CD4-positive, alpha-beta T cell treated with Interleukin-12 subunit alpha and Interleukin-12 subunit beta, for 1 hour (primary cell): ENCODE results near the gene OR13C3.
"Not testable (repeated sequence)": the region's sequence is repeated elsewhere in the genome, so short reads cannot be mapped to it uniquely, and the experiment has no call there.

Experiments
- DNase-seq: peaks from one replicate; pipeline ENCODE4 v3.0.0-alpha.2; 2020

Gene OR13C3

DNA sequence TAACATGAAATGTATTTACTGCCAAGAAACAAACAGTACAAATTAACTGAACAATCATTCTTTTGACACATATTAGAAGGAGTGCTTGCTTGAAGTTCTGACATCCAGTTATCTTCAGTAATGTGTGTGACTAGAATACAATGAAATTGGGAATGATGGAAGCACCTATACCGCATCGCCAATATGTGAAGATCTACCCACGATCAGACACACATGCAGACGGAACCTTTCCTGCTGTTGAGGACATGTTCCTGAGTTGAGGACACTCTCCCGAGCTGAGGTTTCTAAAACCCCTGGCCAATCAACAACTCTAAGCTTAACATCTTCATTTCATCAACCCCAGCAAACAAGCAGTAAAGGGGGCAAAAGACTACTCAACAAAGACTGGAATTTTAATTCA lies at the start of gene OR13C3:
Gene OR13C3 (minus strand): TSS at position 101 of the 400 bp plus-strand sequence. CDS start 133 bp downstream, outside the sequence.
- no peak for DNase-seq

- no peak for DNase-seq
These were observed 43.9 kb upstream of the OR13C3 start for GRCh38 chr9:104580562-104580961.

DNA sequence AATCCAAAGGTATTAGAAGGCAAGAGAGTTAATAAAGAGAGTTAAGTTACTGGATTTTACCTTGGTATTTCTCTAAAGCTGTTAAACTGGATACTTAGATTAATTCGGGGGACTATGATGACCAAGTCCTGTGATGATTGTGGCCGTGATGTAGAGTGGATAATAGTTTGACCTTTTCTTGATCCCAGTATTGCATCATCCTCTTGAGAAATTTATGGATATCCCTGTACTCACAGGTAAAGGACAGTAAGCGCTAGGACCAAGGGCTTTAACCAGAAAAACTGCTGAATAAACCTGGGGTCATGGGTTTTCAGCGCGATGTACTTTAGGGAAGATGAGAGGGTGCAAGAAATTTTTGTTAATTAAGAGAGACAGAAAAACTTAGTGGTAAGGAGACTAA lies 40.6 kb upstream of the OR13C3 start:
- no peak for DNase-seq

DNA sequence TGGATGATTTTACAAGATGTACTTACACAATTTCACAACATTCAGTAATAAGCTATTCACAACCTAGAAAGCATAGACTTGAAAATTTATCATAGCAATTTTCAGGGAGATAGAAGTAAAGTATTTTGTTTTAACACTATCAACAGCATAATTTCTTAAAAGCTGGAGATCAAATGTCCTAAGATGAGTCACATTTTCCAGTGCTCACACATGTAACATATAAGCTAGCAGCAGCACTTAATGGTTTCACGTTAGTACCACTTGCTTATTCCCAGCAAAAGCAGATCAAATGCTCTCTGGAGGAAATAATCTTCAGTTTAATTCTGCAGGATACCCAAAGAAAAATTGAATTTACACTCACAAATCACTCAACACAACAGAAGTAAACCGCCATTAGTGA lies 38.8 kb upstream of the OR13C3 start:
- DNase-seq = no peak

GRCh38 chr9:104572612-104573011 lies 36.0 kb upstream of the OR13C3 start:
- no peak for DNase-seq

DNA sequence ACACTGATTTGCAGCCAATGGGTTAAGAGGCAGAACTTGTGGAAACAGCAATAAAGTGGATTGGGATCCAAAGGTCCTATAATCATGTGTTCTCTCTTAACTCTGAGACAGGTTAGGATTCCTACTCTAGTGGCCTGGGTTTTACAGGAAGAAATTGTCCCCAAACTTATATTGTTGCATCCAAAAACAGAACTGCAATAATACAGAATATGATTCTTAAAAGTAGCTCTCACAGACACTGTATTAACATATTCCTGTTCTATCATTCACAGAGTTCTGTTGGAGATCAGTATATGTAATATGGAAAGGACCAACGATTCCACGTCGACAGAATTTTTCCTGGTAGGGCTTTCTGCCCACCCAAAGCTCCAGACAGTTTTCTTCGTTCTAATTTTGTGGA lies 32.2 kb upstream of the OR13C3 start, which contains the start of gene OR13C8:
Gene OR13C8 (plus strand): TSS at position 301 of the 400 bp plus-strand sequence. CDS start 0 bp downstream, at position 301.
- no peak for DNase-seq

DNA sequence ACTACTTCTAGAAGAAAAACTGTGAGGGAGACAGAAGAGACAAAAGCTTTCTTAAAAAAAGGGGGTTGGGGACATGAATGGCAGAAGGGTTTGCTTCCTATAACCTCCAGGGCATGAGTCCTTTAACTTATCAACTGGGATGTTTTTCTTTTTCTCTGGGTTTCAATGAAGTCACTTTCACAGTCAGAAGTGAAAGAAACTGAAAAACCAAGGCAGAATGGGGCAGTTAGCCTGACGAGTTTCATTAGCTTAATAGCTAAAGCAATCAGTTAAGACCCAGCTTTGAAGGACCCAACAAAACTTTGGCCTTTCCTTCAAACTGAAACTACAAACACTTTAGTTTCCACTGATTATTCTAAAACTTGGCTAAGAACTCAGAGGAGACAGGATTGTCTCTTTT lies 27.7 kb upstream of the OR13C3 start:
- no peak for DNase-seq

DNA sequence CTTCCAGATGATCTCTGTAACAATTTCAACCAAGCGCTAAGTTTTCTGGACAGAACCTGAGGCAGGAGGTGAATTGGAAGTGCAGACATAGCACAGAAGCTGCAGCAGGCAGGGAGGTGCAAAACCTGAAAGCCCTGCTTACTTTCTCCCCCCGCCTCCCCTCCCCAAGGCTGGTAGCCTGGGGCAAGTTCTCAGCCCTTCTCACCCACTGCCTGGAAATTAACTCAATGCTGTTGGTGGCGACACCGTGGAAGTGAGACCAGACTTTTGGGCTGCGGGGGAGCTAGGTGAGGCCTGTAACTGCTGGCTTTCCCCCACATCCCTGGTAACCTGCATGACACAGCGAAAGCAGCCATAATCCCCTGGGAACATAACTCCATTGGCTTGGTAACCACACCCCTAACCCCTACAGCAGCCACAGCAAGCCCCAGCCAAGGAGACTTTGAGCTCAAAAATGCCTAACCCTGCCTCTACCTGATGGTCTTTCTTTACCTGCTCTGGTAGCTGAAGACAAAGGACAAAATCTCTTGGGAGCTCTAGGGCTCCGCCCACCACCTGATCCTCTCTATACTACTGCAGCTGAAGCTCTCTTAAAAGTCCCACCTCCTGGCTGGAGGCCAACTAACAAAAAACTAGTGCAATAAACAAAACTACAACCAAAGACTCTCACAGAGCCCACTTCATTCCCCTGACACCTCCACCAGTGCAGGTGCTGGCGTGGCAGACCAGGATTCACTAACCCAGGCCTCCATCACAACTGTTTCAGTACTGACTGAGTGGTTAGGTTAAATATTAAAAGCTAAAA lies 20.4 kb upstream of the OR13C3 start:
- DNase-seq = no peak

DNA sequence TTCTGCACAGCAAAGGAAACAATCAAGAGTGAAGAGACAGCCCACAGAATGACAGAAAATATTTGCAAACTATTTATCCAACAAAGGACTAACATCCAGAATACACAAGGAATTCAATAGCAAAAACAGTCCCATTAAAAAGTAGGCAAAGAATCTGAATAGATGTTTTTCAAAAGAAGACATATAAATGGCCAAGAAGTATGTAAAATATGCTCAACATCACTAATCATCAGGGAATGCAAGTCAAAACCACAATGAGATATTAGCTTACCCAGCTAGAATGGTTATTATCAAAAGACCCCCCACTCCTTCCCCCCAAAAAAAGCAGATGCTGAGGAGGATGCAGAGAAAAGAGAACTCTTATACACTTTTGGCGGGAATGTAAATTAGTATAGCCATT lies 18.9 kb upstream of the OR13C3 start:
- no peak for DNase-seq

DNA sequence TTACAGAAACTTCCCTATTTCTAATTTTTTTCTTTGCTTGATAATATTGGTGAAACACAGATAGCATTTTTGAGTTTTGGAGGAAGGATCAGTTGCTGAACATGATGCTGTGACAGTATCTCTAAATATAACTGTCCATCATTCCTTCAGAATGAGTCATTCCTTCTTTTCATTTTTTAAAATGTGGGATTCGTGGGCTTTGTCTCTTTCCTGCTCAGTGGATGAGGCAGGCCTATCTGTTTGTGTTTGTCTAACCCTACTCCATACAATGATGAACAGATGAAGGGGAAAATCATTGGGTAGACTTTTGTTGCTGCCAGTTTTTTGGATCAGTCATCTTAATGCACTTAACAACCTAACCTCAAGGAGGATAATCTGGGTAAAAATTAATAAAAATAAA lies 16.6 kb upstream of the OR13C3 start:
- no peak for DNase-seq

DNA sequence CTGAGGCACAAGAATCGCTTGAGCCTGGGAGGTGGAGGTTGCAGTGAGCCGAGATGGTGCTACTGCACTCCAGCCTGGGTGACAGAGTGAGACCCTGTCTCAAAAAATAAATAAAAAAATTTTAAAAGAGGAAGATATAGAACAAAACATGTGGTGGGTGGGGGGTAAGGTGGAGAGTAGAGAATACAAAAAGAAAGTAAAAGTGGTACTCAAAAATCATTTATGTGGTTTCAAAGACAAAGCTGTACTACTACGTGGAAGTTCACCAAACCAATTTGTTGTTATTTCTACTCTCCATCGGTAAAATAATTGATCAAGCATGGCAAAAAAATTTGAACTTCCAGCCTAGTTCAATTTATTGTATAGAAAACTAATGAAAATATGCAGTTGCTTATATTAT lies 8.0 kb upstream of the OR13C3 start:
- DNase-seq = no peak

DNA sequence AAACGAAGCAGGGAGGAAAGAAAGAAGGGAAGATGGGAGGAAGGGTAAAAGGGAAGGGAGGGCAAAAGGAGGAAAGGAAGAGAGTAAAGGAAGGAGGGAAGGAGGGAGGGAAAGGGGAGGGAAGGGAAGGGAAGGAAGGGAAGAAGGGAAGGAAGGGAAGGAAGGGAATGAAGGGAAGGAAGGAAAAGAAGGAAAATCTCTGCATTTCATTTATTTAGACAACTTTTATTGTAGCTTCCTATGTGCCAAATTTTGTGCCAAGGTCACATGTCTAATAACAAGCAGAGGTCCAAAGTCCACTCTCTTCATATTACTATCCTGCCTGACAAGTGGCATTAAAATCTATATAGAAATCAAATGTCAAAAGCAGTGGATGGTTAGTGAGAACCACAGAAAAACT lies 2.6 kb upstream of the OR13C3 start:
- DNase-seq = no peak

GRCh38 chr9:104527109-104527508 lies 9.5 kb downstream of the OR13C3 start, which contains the start of gene OR13C4:
Gene OR13C4 (minus strand): TSS chr9:104527209. CDS start chr9:104527209, 0 bp downstream.
- DNase-seq = no peak

DNA sequence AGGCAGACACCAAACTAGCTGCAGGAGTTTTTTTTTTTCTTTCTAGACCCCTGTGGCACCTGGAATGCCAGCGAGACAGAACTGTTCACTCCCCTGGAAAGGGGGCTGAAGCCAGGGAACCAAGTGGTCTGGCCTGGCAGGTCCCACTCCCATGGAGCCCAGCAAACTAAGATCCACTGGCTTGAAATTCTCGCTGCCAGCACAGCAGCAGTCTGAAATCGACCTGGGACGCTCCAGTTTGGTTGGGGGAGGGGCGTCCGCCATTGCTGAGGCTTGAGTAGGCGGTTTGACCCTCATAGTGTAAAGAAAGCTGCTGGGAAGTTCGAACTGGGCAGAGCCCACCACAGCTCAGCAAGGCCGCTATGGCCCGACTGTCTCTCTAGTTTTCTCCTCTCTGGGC lies 16.4 kb downstream of the OR13C3 start:
- not testable (repeated sequence) for DNase-seq

- no peak for DNase-seq
These were observed 21.8 kb downstream of the OR13C3 start for GRCh38 chr9:104514901-104515300.

DNA sequence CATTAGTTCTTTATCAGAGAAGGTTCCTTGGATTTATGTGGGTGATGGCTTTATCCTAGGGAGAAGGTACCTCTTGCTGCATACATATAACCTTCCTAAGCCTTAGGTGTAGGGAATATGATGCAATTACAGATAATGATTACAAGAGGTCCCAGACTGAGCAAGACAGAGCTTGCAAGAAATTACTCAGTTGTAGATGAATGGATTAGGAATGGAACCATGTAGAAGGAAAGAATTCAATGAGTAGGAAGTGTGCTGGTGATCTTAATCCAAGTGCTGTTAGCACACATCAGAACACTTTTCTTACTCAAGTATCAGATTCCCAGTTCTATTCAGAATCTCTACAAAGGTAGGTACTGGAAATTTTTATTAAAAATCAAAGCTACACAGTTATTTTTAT lies 30.1 kb downstream of the OR13C3 start:
- no peak for DNase-seq

DNA sequence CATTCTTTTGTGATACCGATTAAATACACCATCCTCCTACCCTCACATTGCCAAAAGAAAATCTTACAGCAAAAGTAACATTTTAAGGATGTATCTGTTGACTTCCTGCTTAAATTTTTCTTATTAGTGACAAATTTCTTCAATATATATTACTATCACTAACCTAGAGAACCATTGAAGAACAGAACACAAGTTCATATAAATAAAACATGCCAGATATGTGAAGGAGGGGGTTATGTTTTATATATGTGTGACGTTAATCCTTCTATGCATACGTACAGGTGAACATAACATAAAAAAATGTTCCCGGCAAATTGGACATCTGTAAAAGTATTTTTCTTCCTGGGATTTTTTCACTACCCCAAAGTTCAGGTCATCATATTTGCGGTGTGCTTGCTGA lies 32.7 kb downstream of the OR13C3 start, which contains the start of gene OR13F1:
Gene OR13F1 (plus strand): TSS at position 301 of the 400 bp plus-strand sequence. CDS start 0 bp downstream, at position 301.
- no peak for DNase-seq

DNA sequence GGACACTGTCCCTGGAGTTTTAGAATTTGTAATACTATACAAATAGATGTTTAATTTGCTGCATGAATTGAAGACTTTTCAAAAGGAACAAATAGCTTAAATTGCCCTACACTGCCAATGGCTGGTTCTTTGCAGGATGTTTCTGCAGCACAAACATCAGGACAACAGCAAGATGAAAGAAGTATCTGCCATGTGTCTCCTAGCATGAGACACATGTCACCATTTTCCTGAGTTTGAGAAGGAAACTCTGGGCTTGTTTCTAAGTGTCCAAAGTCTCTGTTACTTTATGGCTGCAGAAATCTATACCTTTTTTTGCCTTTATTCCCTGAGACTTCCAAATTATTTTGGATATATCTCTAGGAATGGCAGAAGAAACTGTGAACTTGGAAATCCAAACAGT lies 33.2 kb downstream of the OR13C3 start:
- no peak for DNase-seq

GRCh38 chr9:104494808-104495207 lies 41.8 kb downstream of the OR13C3 start:
- no peak for DNase-seq
